HCT116 (cell line): ENCODE results near the gene KIF12. TPM values are rescaled to one million over a fixed set of nuclear protein-coding genes. Genes with fewer than 3 reads are reported as not detected.

ENCODE experiments used
- ATAC-seq: fragments of 200-7000 bp; cut with Tn5 transposase; 2 replicates; pipeline ENCODE4 v1.9.1; 2020; ENCODE audit warnings: mild to moderate bottlenecking, moderate library complexity
- BruUV-seq: library from RNA; stranded (reverse); fragments of 400-500 nt; replicated peaks from 2 replicates; lab custom pipeline; 2021; lab: Mats Ljungman, UMichigan
- CTCF ChIA-PET: fragments of 300-600 bp; sonication (Branson Sonifier 250); formaldehyde crosslinking; loops from one replicate; lab custom pipeline; 2021; ENCODE audit warnings: antibody characterized with exemption; lab: Charles Lee
- POLR2A ChIA-PET: fragments of 300-600, 350-600 bp; sonication (Branson Sonifier 250); formaldehyde crosslinking; loops from one replicate; lab custom pipeline; 2021; ENCODE audit warnings: antibody characterized with exemption; lab: Charles Lee
- RAD21 ChIA-PET, 2 experiments: fragments of 300-600 bp; sonication (Branson Sonifier 250); formaldehyde crosslinking; loops; one replicate each; lab custom pipeline; 2023; ENCODE audit warnings: low total read pairs in 2 of 2; ENCODE audit not compliant: uncharacterized antibody in 2 of 2, unreplicated experiment in 2 of 2, low non-redundant PET in 1 of 2; lab: Charles Lee
- DNase-seq: peaks from one replicate; pipeline ENCODE4 v3.0.0-alpha.2; 2010; ENCODE audit warnings: low read depth, low spot score
- H2AFZ ChIP-seq: fragments of 200-600 bp; shearing (Covaris generic), sonication (generic); 2 replicates; pipeline ENCODE4 v1.6.1; 2017; ENCODE audit warnings: low read depth, mixed run types, mixed read lengths, antibody characterized with exemption, low read length; ENCODE audit not compliant: poor library complexity, severe bottlenecking
- H3K27ac ChIP-seq: 2 replicates; pipeline ENCODE4 v1.5.1; 2012; ENCODE audit warnings: low read depth, low read length
- H3K27me3 ChIP-seq: fragments of 200-600 bp; sonication (generic); 2 replicates; pipeline ENCODE4 v1.6.1; 2016; ENCODE audit warnings: mixed run types, low read length, mixed read lengths; ENCODE audit not compliant: insufficient read depth
- H3K36me3 ChIP-seq, 2 experiments: fragments of 200-500 bp in 1 of 2; fragments of 200-600 bp in 1 of 2; sonication (Bioruptor generic) in 1 of 2; sonication (generic) in 1 of 2; 2 replicates each; pipeline versions ENCODE4 v1.5.1 to v1.6.1; 2014 to 2016; ENCODE audit warnings: low read length in 2 of 2, inconsistent platforms in 1 of 2, mixed read lengths in 1 of 2, mixed run types in 1 of 2; ENCODE audit not compliant: insufficient read depth in 2 of 2, control insufficient read depth in 1 of 2
- H3K4me1 ChIP-seq, 2 experiments: fragments of 200-600 bp in 1 of 2; sonication (generic) in 1 of 2; 2 replicates each; pipeline versions ENCODE4 v1.5.1 to v1.6.1; 2012 to 2017; ENCODE audit warnings: low read length in 2 of 2, inconsistent platforms in 1 of 2, mild to moderate bottlenecking in 1 of 2, mixed read lengths in 1 of 2, mixed run types in 1 of 2, moderate library complexity in 1 of 2; ENCODE audit not compliant: insufficient read depth in 2 of 2, control insufficient read depth in 1 of 2
- H3K4me2 ChIP-seq: fragments of 200-600 bp; sonication (generic); 2 replicates; pipeline ENCODE4 v1.6.1; 2017; ENCODE audit warnings: mixed run types, low read length, mixed read lengths
- H3K4me3 ChIP-seq, 2 experiments: fragments of 200-600 bp in 1 of 2; sonication (generic) in 1 of 2; replicated peaks in 1 of 2; 2 replicates each; pipeline ENCODE4 v1.5.1; 2011 to 2016; ENCODE audit warnings: low read length in 2 of 2, control low read depth in 1 of 2, low read depth in 1 of 2, mild to moderate bottlenecking in 1 of 2, mixed read lengths in 1 of 2, mixed run types in 1 of 2
- H3K79me2 ChIP-seq: fragments of 200-600 bp; sonication (generic); 2 replicates; pipeline ENCODE4 v1.6.1; 2017; ENCODE audit warnings: mild to moderate bottlenecking, mixed run types, low read length, moderate library complexity, mixed read lengths; ENCODE audit not compliant: insufficient read depth
- H3K9ac ChIP-seq: fragments of 200-600 bp; sonication (generic); 2 replicates; pipeline ENCODE4 v1.6.1; 2016; ENCODE audit warnings: low read length, mixed read lengths
- H3K9me2 ChIP-seq: fragments of 200-600 bp; sonication (generic), shearing (Covaris generic); 2 replicates; pipeline ENCODE4 v1.6.1; 2017; ENCODE audit warnings: mixed run types, mild to moderate bottlenecking, moderate library complexity; ENCODE audit not compliant: insufficient read depth
- H3K9me3 ChIP-seq, 2 experiments: fragments of 200-500 bp in 1 of 2; fragments of 200-600 bp in 1 of 2; sonication (Bioruptor generic) in 1 of 2; sonication (generic) in 1 of 2; 2 replicates each; pipeline ENCODE4 v1.6.1; 2014 to 2017; ENCODE audit warnings: low read length in 2 of 2, mixed read lengths in 2 of 2, inconsistent platforms in 1 of 2, low read depth in 1 of 2, mild to moderate bottlenecking in 1 of 2, mixed run types in 1 of 2, moderate library complexity in 1 of 2; ENCODE audit not compliant: control insufficient read depth in 1 of 2, insufficient read depth in 1 of 2
- H4K20me1 ChIP-seq: fragments of 200-600 bp; sonication (generic), shearing (Covaris generic); 2 replicates; pipeline ENCODE4 v1.6.1; 2017; ENCODE audit warnings: mixed run types, mild to moderate bottlenecking, moderate library complexity; ENCODE audit not compliant: insufficient read depth
- ATF3 ChIP-seq: IDR thresholded peaks from 2 replicates; pipeline ENCODE4 v1.6.1; 2012
- CEBPB ChIP-seq: IDR thresholded peaks from 2 replicates; pipeline ENCODE4 v1.6.1; 2012; ENCODE audit warnings: low read depth
- CTCF ChIP-seq, 3 experiments: fragments of 200-600 bp in 1 of 3; sonication (generic) in 1 of 3; IDR thresholded peaks in 2 of 3; conservative IDR thresholded peaks in 1 of 3; 2 replicates each; pipeline ENCODE4 v1.5.1; 2012 to 2017; ENCODE audit warnings: low read depth in 2 of 3, low read length in 2 of 3, antibody characterized with exemption in 1 of 3, borderline replicate concordance in 1 of 3, control low read depth in 1 of 3, mild to moderate bottlenecking in 1 of 3, mixed read lengths in 1 of 3, mixed run types in 1 of 3, moderate library complexity in 1 of 3; ENCODE audit not compliant: insufficient read depth in 1 of 3
- EGR1 ChIP-seq: IDR thresholded peaks from 2 replicates; pipeline ENCODE4 v1.6.1; 2012; ENCODE audit warnings: low read depth
- ELF1 ChIP-seq: IDR thresholded peaks from 2 replicates; pipeline ENCODE4 v1.6.1; 2012; ENCODE audit warnings: low read depth, borderline replicate concordance
- EZH2 ChIP-seq: fragments of 200-600 bp; sonication (generic); IDR thresholded peaks from 2 replicates; pipeline ENCODE4 v1.6.1; 2017; ENCODE audit warnings: antibody characterized with exemption, mixed run types
- EZH2phosphoT487 ChIP-seq: fragments of 200-600 bp; IDR thresholded peaks from 2 replicates; pipeline ENCODE4 v1.6.1; 2018; ENCODE audit warnings: antibody characterized with exemption, borderline replicate concordance
- FOSL1 ChIP-seq: IDR thresholded peaks from 2 replicates; pipeline ENCODE4 v1.6.1; 2012; ENCODE audit warnings: low read depth
- MAX ChIP-seq: IDR thresholded peaks from 2 replicates; pipeline ENCODE4 v1.6.1; 2012
- POLR2A ChIP-seq: IDR thresholded peaks from 2 replicates; pipeline ENCODE4 v1.7.0; 2011; ENCODE audit warnings: borderline replicate concordance; ENCODE audit not compliant: insufficient read depth, insufficient read length; ENCODE audit errors: extremely low read depth
- POLR2AphosphoS5 ChIP-seq: IDR thresholded peaks from 2 replicates; pipeline ENCODE4 v1.6.1; 2011; ENCODE audit warnings: mild to moderate bottlenecking, low read depth, low read length, moderate library complexity
- RAD21 ChIP-seq: IDR thresholded peaks from 2 replicates; pipeline ENCODE4 v1.6.1; 2012; ENCODE audit warnings: low read depth, mild to moderate bottlenecking
- REST ChIP-seq: IDR thresholded peaks from 2 replicates; pipeline ENCODE4 v1.6.1; 2012; ENCODE audit warnings: low read depth
- SIN3A ChIP-seq: IDR thresholded peaks from 2 replicates; pipeline ENCODE4 v1.6.1; 2012; ENCODE audit warnings: low read depth
- SP1 ChIP-seq: IDR thresholded peaks from 2 replicates; pipeline ENCODE4 v1.6.1; 2012; ENCODE audit warnings: low read depth
- SRF ChIP-seq: IDR thresholded peaks from 2 replicates; pipeline ENCODE4 v1.6.1; 2012; ENCODE audit warnings: low read depth
- TCF7L2 ChIP-seq: IDR thresholded peaks from 2 replicates; pipeline ENCODE4 v1.7.0; 2011; ENCODE audit warnings: borderline replicate concordance, inconsistent platforms; ENCODE audit not compliant: insufficient read depth, insufficient read length; ENCODE audit errors: extremely low read depth
- ZBTB33 ChIP-seq: IDR thresholded peaks from 2 replicates; pipeline ENCODE4 v1.6.1; 2011; ENCODE audit warnings: mild to moderate bottlenecking, low read length, moderate library complexity; ENCODE audit not compliant: insufficient replicate concordance; ENCODE audit errors: extremely low read depth
- ZFX ChIP-seq: fragments of 450-650 bp; IDR thresholded peaks from 2 replicates; pipeline ENCODE4 v1.6.1; 2017
- ZNF274 ChIP-seq: fragments of 200-500 bp; sonication (Bioruptor generic); IDR thresholded peaks from 2 replicates; pipeline ENCODE4 v1.6.1; 2014; ENCODE audit warnings: mild to moderate bottlenecking, low read depth, low read length, inconsistent platforms
- intact Hi-C: fragments of 100-400 bp; cut with micrococcal nuclease; formaldehyde crosslinking; loops from 2 replicates; pipeline ENCODE4 v1.10.0; 2022
- total RNA-seq: library from RNA; stranded (reverse); gene quantifications from one replicate; pipeline ENCODE4 v1.2.1, GENCODE V29; 2021; ENCODE audit not compliant: unreplicated experiment

Gene KIF12
- total RNA-seq, 1 experiment from 2014 or later = 6.4 TPM

GRCh38 chr9:114050226-114050568, 48.9 kb downstream of the KIF12 start:
- Histone ChIP-seq H3K4me2 (no peak overlapping the region), H3K79me2 (no peaks in the 10 kb centered on the region), H3K4me3 (no peak overlapping the region), H3K27me3 (no peaks in the 10 kb centered on the region), H3K4me1 (no peaks in the 10 kb centered on the region), H4K20me1 (no peaks in the 10 kb centered on the region), H3K9me2 (no peaks in the 10 kb centered on the region), H3K9ac (no peak overlapping the region), H3K9me3 (no peaks in the 10 kb centered on the region), H2AFZ (no peak overlapping the region), H3K36me3 (no peaks in the 10 kb centered on the region)
- RAD21 ChIA-PET = no interaction called here
- DNase-seq (no peak), ATAC-seq (no peak)
- intact Hi-C loops = no loop called here
- BruUV-seq = no TSS peak
- TF ChIP-seq EZH2 (no peak), SRF (no peak), EGR1 (no peak), SP1 (no peak), FOSL1 (no peak), ELF1 (no peak), ZBTB33 (no peak), POLR2A (no peak), ZFX (no peak), CEBPB (no peak), CTCF (IDR thresholded peaks at IDR 0.05 in 2 of 3, conservative IDR thresholded peaks at IDR 0.05 in 1 of 3; ENCODE audit: borderline replicate concordance in 1 of 3, insufficient read depth in 1 of 3, low read depth in 2 of 3, low read length in 2 of 3) (no peak), POLR2AphosphoS5 (no peak), MAX (no peak), ATF3 (no peak), TCF7L2 (no peak), ZNF274 (no peak), EZH2phosphoT487 (no peak), REST (no peak), SIN3A (no peak), RAD21 (no peak)
- TF ChIP-seq, all 23 proteins: peak for 0
- ChIA-PET CTCF (no interaction called here), POLR2A (no interaction called here)
- H3K27ac ChIP-seq = no peak overlapping the region
